VCaP (cell line): ENCODE data around the gene ACSS3.
A peak's percentile ranks its signal among the peaks of the same experiment; 100 is the strongest.
"Not testable (repeated sequence)": the region's sequence is repeated elsewhere in the genome, so short reads cannot be mapped to it uniquely, and the experiment has no call there.

Source experiments
- H3K27ac ChIP-seq: fragments of 450-650 bp; 2 replicates; pipeline ENCODE4 v1.5.1; 2017
- CTCF ChIP-seq: fragments of 450-650 bp; conservative IDR thresholded peaks from 2 replicates; pipeline ENCODE4 v1.5.1; 2017; ENCODE audit warnings: mild to moderate bottlenecking, moderate library complexity

Gene ACSS3

GRCh38 chr12:81170072-81170471 lies 92.2 kb downstream of the ACSS3 start:
- TF ChIP-seq CTCF = no peak
- H3K27ac ChIP-seq = no peak overlapping the region

GRCh38 chr12:81172851-81173250 lies 95.0 kb downstream of the ACSS3 start:
- no peak overlapping the region for H3K27ac ChIP-seq
- TF ChIP-seq CTCF = no peak

GRCh38 chr12:81174664-81175063 lies 96.8 kb downstream of the ACSS3 start:
- no peak for TF ChIP-seq CTCF
- H3K27ac ChIP-seq = no peak overlapping the region

GRCh38 chr12:81176796-81177195 lies 98.9 kb downstream of the ACSS3 start:
- no peak overlapping the region for H3K27ac ChIP-seq
- no peak for TF ChIP-seq CTCF

- peak overlapping the region; percentile 38 for H3K27ac ChIP-seq
- TF ChIP-seq CTCF = no peak
Measured at GRCh38 chr12:81181691-81182090, 103.8 kb downstream of the ACSS3 start.

GRCh38 chr12:81187686-81188085 lies 109.8 kb downstream of the ACSS3 start:
- TF ChIP-seq CTCF = no peak
- no peak overlapping the region for H3K27ac ChIP-seq

GRCh38 chr12:81196595-81196994 lies 118.7 kb downstream of the ACSS3 start:
- H3K27ac ChIP-seq = no peak overlapping the region
- TF ChIP-seq CTCF = no peak

- H3K27ac ChIP-seq = not testable (repeated sequence)
Measured at GRCh38 chr12:81200561-81200960, 122.7 kb downstream of the ACSS3 start.
